Breast epithelium (tissue), 4 donors: ENCODE results near the gene DPP3. TPM values are rescaled to one million over a fixed set of nuclear protein-coding genes. Genes with fewer than 3 reads are reported as not detected.

Source experiments
- DNase-seq, 2 donors: peaks; one replicate each; pipeline ENCODE4 v3.0.0-alpha.2; 2019; ENCODE audit warnings: low spot score in 2 of 2
- H3K27ac ChIP-seq, 2 donors: fragments of 200-600 bp; sonication (generic) in 1 of 2; one replicate each; pipeline ENCODE4 v1.5.1; 2016 to 2019; ENCODE audit warnings: mild to moderate bottlenecking in 1 of 2
- H3K27me3 ChIP-seq, 2 donors: fragments of 200-600 bp; sonication (generic) in 1 of 2; one replicate each; pipeline versions ENCODE4 v1.5.1 to v1.6.0; 2017 to 2019; ENCODE audit warnings: control low read depth in 1 of 2, mild to moderate bottlenecking in 1 of 2
- H3K36me3 ChIP-seq: fragments of 200-600 bp; one replicate; pipeline ENCODE4 v1.5.1; 2019
- H3K4me1 ChIP-seq, 2 donors: fragments of 200-600 bp; sonication (generic); one replicate each; pipeline ENCODE4 v1.5.1; 2016 to 2019; ENCODE audit warnings: control low read depth in 1 of 2
- H3K4me3 ChIP-seq, 3 donors: fragments of 200-600 bp; sonication (generic); 1 replicate in 2 of 3; 2 replicates in 1 of 3; pipeline ENCODE4 v1.5.1; 2016 to 2019; ENCODE audit warnings: mild to moderate bottlenecking in 3 of 3, moderate library complexity in 2 of 3
- H3K9me3 ChIP-seq, 2 donors: fragments of 200-600 bp; sonication (generic) in 1 of 2; one replicate each; pipeline ENCODE4 v1.5.1; 2016 to 2019; ENCODE audit warnings: control low read depth in 1 of 2
- CTCF ChIP-seq, 3 donors: fragments of 450-650 bp; IDR thresholded peaks; one replicate each; pipeline ENCODE4 v1.5.1; 2016 to 2017; ENCODE audit warnings: antibody characterized with exemption in 3 of 3, mild to moderate bottlenecking in 3 of 3, moderate library complexity in 3 of 3
- POLR2A ChIP-seq: fragments of 450-650 bp; IDR thresholded peaks from one replicate; pipeline ENCODE4 v1.6.1; 2016; ENCODE audit warnings: antibody characterized with exemption, mild to moderate bottlenecking, moderate library complexity
- POLR2AphosphoS5 ChIP-seq, 3 donors: sonication (generic); formaldehyde crosslinking; IDR thresholded peaks; one replicate each; pipeline ENCODE4 v1.6.1; 2017; ENCODE audit warnings: antibody characterized with exemption in 3 of 3
- intact Hi-C: fragments of 100-400 bp; cut with DNase I; formaldehyde crosslinking; loops from one replicate; pipeline ENCODE4 v1.15.1; 2023; ENCODE audit warnings: low total_unique reads
- total RNA-seq, 3 donors: library from RNA; depleted of rRNA; stranded (reverse); fragments of >200 nt; gene quantifications; one replicate each; pipeline ENCODE4 v1.1.0, GENCODE V29; 2016

Gene DPP3
- total RNA-seq, 3 donors from 2014 or later: 16.5 to 24.3 (median 16.7) TPM

GRCh38 chr11:66467756-66468155, 12.5 kb upstream of the DPP3 start:
- H3K27me3 ChIP-seq: no peaks in the 10 kb centered on the region
- DNase-seq: no peak
- peak overlapping the region in 1 of 2 donors; percentile 76 for H3K27ac ChIP-seq
- intact Hi-C loops: no loop called here
- no peaks in the 10 kb centered on the region for H3K36me3 ChIP-seq
- H3K9me3 ChIP-seq: no peaks in the 10 kb centered on the region
- H3K4me1 ChIP-seq: peaks cover 0 to 4% of the 10 kb centered on the region in 2 donors
- peak overlapping the region; percentile 52 to 95 (median 81) for H3K4me3 ChIP-seq
- TF ChIP-seq POLR2A (no peak), POLR2AphosphoS5 (IDR thresholded peaks at IDR 0.05) (no peak), CTCF (IDR thresholded peaks at IDR 0.05) (no peak)

- no peak for DNase-seq
- TF ChIP-seq CTCF (IDR thresholded peaks at IDR 0.05) (no peak), POLR2AphosphoS5 (IDR thresholded peaks at IDR 0.05) (no peak), POLR2A (no peak)
- no peak overlapping the region for H3K4me3 ChIP-seq
- no peaks in the 10 kb centered on the region for H3K27me3 ChIP-seq
- H3K36me3 ChIP-seq: no peaks in the 10 kb centered on the region
- peaks cover 0 to 4% of the 10 kb centered on the region in 2 donors for H3K4me1 ChIP-seq
- H3K9me3 ChIP-seq: no peaks in the 10 kb centered on the region
- intact Hi-C loops: no loop called here
- H3K27ac ChIP-seq: no peak overlapping the region
Observed at GRCh38 chr11:66468691-66469090, 11.5 kb upstream of the DPP3 start.

DNA sequence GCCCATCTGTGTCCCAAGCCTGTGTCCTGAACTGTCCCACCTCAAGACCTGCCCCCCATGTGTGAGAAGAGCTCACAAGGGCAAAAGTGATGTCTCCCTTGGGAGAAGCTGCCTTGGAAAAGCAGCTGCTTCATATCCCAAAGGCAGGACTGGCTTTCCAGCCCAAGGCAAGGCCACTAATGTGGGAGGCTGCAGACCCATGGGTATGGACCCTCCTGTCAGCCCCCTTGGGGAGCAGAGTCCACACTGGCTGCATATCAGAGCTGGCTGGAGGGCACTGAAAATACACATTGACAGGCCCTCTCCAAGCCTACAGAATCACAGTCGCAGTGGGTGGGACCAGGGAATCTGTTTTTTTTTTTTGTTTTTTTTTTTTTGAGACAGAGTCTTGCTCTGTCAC, 10.8 kb upstream of the DPP3 start:
- no peak for DNase-seq
- no peaks in the 10 kb centered on the region for H3K9me3 ChIP-seq
- no peak overlapping the region for H3K27ac ChIP-seq
- H3K4me3 ChIP-seq: no peak overlapping the region
- no peaks in the 10 kb centered on the region for H3K36me3 ChIP-seq
- H3K4me1 ChIP-seq: peaks cover 0 to 4% of the 10 kb centered on the region in 2 donors
- no peak for TF ChIP-seq CTCF (IDR thresholded peaks at IDR 0.05)
- TF ChIP-seq POLR2A: no peak
- no peak for TF ChIP-seq POLR2AphosphoS5 (IDR thresholded peaks at IDR 0.05)
- intact Hi-C loops: no loop called here
- no peaks in the 10 kb centered on the region for H3K27me3 ChIP-seq

GRCh38 chr11:66470015-66470414, 10.2 kb upstream of the DPP3 start:
- intact Hi-C loops: no loop called here
- no peaks in the 10 kb centered on the region for H3K27me3 ChIP-seq
- no peak overlapping the region for H3K4me3 ChIP-seq
- no peak overlapping the region for H3K27ac ChIP-seq
- DNase-seq: no peak
- TF ChIP-seq CTCF (IDR thresholded peaks at IDR 0.05): no peak
- TF ChIP-seq POLR2A: no peak
- TF ChIP-seq POLR2AphosphoS5 (IDR thresholded peaks at IDR 0.05): no peak
- peaks cover 0 to 4% of the 10 kb centered on the region in 2 donors for H3K4me1 ChIP-seq
- no peaks in the 10 kb centered on the region for H3K9me3 ChIP-seq
- H3K36me3 ChIP-seq: no peaks in the 10 kb centered on the region

GRCh38 chr11:66471142-66471541, 9.1 kb upstream of the DPP3 start:
- H3K4me1 ChIP-seq: peaks cover 0 to 4% of the 10 kb centered on the region in 2 donors
- no peak for DNase-seq
- no peak overlapping the region for H3K4me3 ChIP-seq
- TF ChIP-seq POLR2A (no peak), POLR2AphosphoS5 (IDR thresholded peaks at IDR 0.05) (no peak), CTCF (IDR thresholded peaks at IDR 0.05) (no peak)
- no peaks in the 10 kb centered on the region for H3K9me3 ChIP-seq
- no peak overlapping the region for H3K27ac ChIP-seq
- no peaks in the 10 kb centered on the region for H3K36me3 ChIP-seq
- H3K27me3 ChIP-seq: no peaks in the 10 kb centered on the region
- intact Hi-C loops: no loop called here
